RWPE1 (cell line): ENCODE data around the gene SLC9A9.

Source experiments
- CTCF ChIA-PET: fragments of 350-600 bp; sonication (Branson Sonifier 250); formaldehyde crosslinking; extraction: SDS; loops from one replicate; lab custom pipeline; 2021; lab: Yijun Ruan, JAX
- POLR2A ChIA-PET: fragments of 400-600 bp; formaldehyde crosslinking; extraction: SDS; loops from one replicate; lab custom pipeline; 2020; ENCODE audit warnings: antibody characterized with exemption; ENCODE audit not compliant: low non-redundant PET; lab: Yijun Ruan, JAX
- DNase-seq: peaks from one replicate; pipeline ENCODE4 v3.0.0; 2012; ENCODE audit warnings: low spot score
- H3K27ac ChIP-seq: fragments of 450-650 bp; 2 replicates; pipeline ENCODE4 v1.5.1; 2017
- CTCF ChIP-seq: fragments of 450-650 bp; conservative IDR thresholded peaks from 2 replicates; pipeline ENCODE4 v1.5.1; 2017; ENCODE audit warnings: low read depth, mild to moderate bottlenecking

The SLC9A9 gene

GRCh38 chr3:143536817-143537535, 311.3 kb downstream of the SLC9A9 start:
- no peak overlapping the region for H3K27ac ChIP-seq
- CTCF ChIA-PET = no interaction called here
- DNase-seq = no peak
- no peak for TF ChIP-seq CTCF
- POLR2A ChIA-PET = no interaction called here

GRCh38 chr3:143535994-143536784, 312.1 kb downstream of the SLC9A9 start:
- ChIA-PET CTCF (interaction anchor here (0.6 kb wide), 1 partner anchor 242 kb away, joined by 3 read pairs; no protein-coding TSS in a partner anchor), POLR2A (no interaction called here)
- H3K27ac ChIP-seq = no peak overlapping the region
- TF ChIP-seq CTCF = no peak
- no peak for DNase-seq

- CTCF ChIA-PET = no interaction called here
- TF ChIP-seq CTCF = no peak
- POLR2A ChIA-PET = no interaction called here
- DNase-seq = no peak
- H3K27ac ChIP-seq = no peak overlapping the region
These were observed 314.9 kb downstream of the SLC9A9 start for GRCh38 chr3:143533391-143533790.

- CTCF ChIA-PET = no interaction called here
- DNase-seq = no peak
- no peak for TF ChIP-seq CTCF
These were observed 316.2 kb downstream of the SLC9A9 start for GRCh38 chr3:143532091-143532490.

GRCh38 chr3:143531101-143531500, 317.2 kb downstream of the SLC9A9 start:
- POLR2A ChIA-PET = no interaction called here
- no peak overlapping the region for H3K27ac ChIP-seq
- CTCF ChIA-PET = no interaction called here
- DNase-seq = no peak
- TF ChIP-seq CTCF = no peak

More at GRCh38 chr3:143532091-143532490, 316.2 kb downstream of the SLC9A9 start:
- H3K27ac ChIP-seq = no peak overlapping the region
- POLR2A ChIA-PET = no interaction called here

- CTCF ChIA-PET = no interaction called here
- POLR2A ChIA-PET = no interaction called here
- H3K27ac ChIP-seq = no peak overlapping the region
- no peak for TF ChIP-seq CTCF
- DNase-seq = no peak
These were observed 318.5 kb downstream of the SLC9A9 start for GRCh38 chr3:143529798-143530197.
